SK-N-MC (cell line): ENCODE data around the gene NHSL2.
"Not testable (repeated sequence)": the region's sequence is repeated elsewhere in the genome, so short reads cannot be mapped to it uniquely, and the experiment has no call there.

Experiments
- DNase-seq: peaks from one replicate; pipeline ENCODE4 v3.0.0-alpha.2; 2011; ENCODE audit warnings: low read depth, low spot score
- H3K27ac ChIP-seq: fragments of 200-600 bp; sonication (generic); 2 replicates; pipeline ENCODE4 v1.5.1; 2016; ENCODE audit warnings: mixed run types
- H3K36me3 ChIP-seq: fragments of 200-600 bp; sonication (generic); 2 replicates; pipeline ENCODE4 v1.6.1; 2017; ENCODE audit warnings: antibody characterized with exemption, low read length, mixed read lengths; ENCODE audit not compliant: insufficient read depth
- H3K4me3 ChIP-seq: fragments of 200-600 bp; sonication (generic); 2 replicates; pipeline ENCODE4 v1.5.1; 2016
- H3K9ac ChIP-seq: fragments of 200-600 bp; sonication (generic); 2 replicates; pipeline ENCODE4 v1.8.0; 2017; ENCODE audit warnings: mixed run types, mixed read lengths; ENCODE audit not compliant: insufficient read length
- H3K9me3 ChIP-seq: fragments of 200-600 bp; sonication (generic); 2 replicates; pipeline ENCODE4 v1.6.1; 2017; ENCODE audit warnings: low read depth, mild to moderate bottlenecking, antibody characterized with exemption, low read length, moderate library complexity, mixed read lengths
- EZH2 ChIP-seq: fragments of 200-600 bp; sonication (generic); IDR thresholded peaks from one replicate; pipeline ENCODE4 v1.6.1; 2017; ENCODE audit warnings: antibody characterized with exemption
- FOXP2 ChIP-seq: optimal IDR thresholded peaks from 2 replicates; pipeline ENCODE3; 2011; ENCODE audit warnings: mild to moderate bottlenecking, moderate library complexity; ENCODE audit not compliant: insufficient read depth; ENCODE audit errors: extremely low read length, control extremely low read depth
- POLR2AphosphoS5 ChIP-seq: IDR thresholded peaks from 2 replicates; pipeline ENCODE4 v1.6.1; 2012; ENCODE audit warnings: mild to moderate bottlenecking, low read depth, low read length, borderline replicate concordance

The NHSL2 gene

GRCh38 chrX:71953391-71953790 is 42.7 kb downstream of the NHSL2 start:
- Histone ChIP-seq H3K27ac (no peak overlapping the region), H3K4me3 (no peak overlapping the region), H3K9ac (no peak overlapping the region), H3K9me3 (no peaks in the 10 kb centered on the region), H3K36me3 (no peaks in the 10 kb centered on the region)
- TF ChIP-seq FOXP2 = no peak
- TF ChIP-seq EZH2 = no peak
- no peak for TF ChIP-seq POLR2AphosphoS5
- DNase-seq = no peak

- Histone ChIP-seq H3K4me3 (no peak overlapping the region), H3K9me3 (no peaks in the 10 kb centered on the region), H3K36me3 (no peaks in the 10 kb centered on the region), H3K27ac (no peak overlapping the region), H3K9ac (no peak overlapping the region)
- DNase-seq = no peak
- TF ChIP-seq EZH2 (no peak), POLR2AphosphoS5 (no peak), FOXP2 (no peak)
Observed at GRCh38 chrX:71953946-71954345, 43.3 kb downstream of the NHSL2 start.

- H3K36me3 ChIP-seq = no peaks in the 10 kb centered on the region
- no peak overlapping the region for H3K9ac ChIP-seq
- no peak overlapping the region for H3K4me3 ChIP-seq
- TF ChIP-seq FOXP2 (no peak), POLR2AphosphoS5 (no peak), EZH2 (no peak)
- no peaks in the 10 kb centered on the region for H3K9me3 ChIP-seq
- H3K27ac ChIP-seq = no peak overlapping the region
- DNase-seq = no peak
Observed at GRCh38 chrX:71954458-71954857, 43.8 kb downstream of the NHSL2 start.

- Histone ChIP-seq H3K36me3 (no peaks in the 10 kb centered on the region), H3K27ac (no peak overlapping the region), H3K9ac (no peak overlapping the region), H3K9me3 (no peaks in the 10 kb centered on the region), H3K4me3 (no peak overlapping the region)
- no peak for DNase-seq
- TF ChIP-seq FOXP2 = no peak
- TF ChIP-seq EZH2 = no peak
- TF ChIP-seq POLR2AphosphoS5 = no peak
Observed at GRCh38 chrX:71955530-71956120, 45.0 kb downstream of the NHSL2 start.

GRCh38 chrX:71958281-71958675 is 47.6 kb downstream of the NHSL2 start:
- no peaks in the 10 kb centered on the region for H3K9me3 ChIP-seq
- TF ChIP-seq FOXP2 = no peak
- no peaks in the 10 kb centered on the region for H3K36me3 ChIP-seq
- no peak overlapping the region for H3K9ac ChIP-seq
- no peak overlapping the region for H3K27ac ChIP-seq
- no peak overlapping the region for H3K4me3 ChIP-seq
- no peak for DNase-seq

- H3K9ac ChIP-seq, H3K27ac ChIP-seq, H3K36me3 ChIP-seq, H3K9me3 ChIP-seq, H3K4me3 ChIP-seq, DNase-seq: not testable (repeated sequence)
Observed at GRCh38 chrX:71964184-71964583, 53.5 kb downstream of the NHSL2 start.

GRCh38 chrX:71974916-71975315 is 64.3 kb downstream of the NHSL2 start:
- Histone ChIP-seq H3K27ac (no peak overlapping the region), H3K4me3 (no peak overlapping the region), H3K9me3 (no peaks in the 10 kb centered on the region), H3K36me3 (no peaks in the 10 kb centered on the region), H3K9ac (no peak overlapping the region)
- DNase-seq = no peak
- TF ChIP-seq EZH2 (no peak), FOXP2 (no peak), POLR2AphosphoS5 (no peak)

GRCh38 chrX:71976753-71977152 is 66.1 kb downstream of the NHSL2 start:
- H3K27ac ChIP-seq = no peak overlapping the region
- no peak overlapping the region for H3K4me3 ChIP-seq
- H3K9ac ChIP-seq = no peak overlapping the region
- no peaks in the 10 kb centered on the region for H3K36me3 ChIP-seq
- no peak for DNase-seq
- no peak for TF ChIP-seq EZH2
- no peak for TF ChIP-seq POLR2AphosphoS5
- no peak for TF ChIP-seq FOXP2
- H3K9me3 ChIP-seq = no peaks in the 10 kb centered on the region

- Histone ChIP-seq H3K9ac (no peak overlapping the region), H3K36me3 (no peaks in the 10 kb centered on the region), H3K27ac (no peak overlapping the region), H3K9me3 (no peaks in the 10 kb centered on the region), H3K4me3 (no peak overlapping the region)
- DNase-seq = no peak
- no peak for TF ChIP-seq EZH2
- no peak for TF ChIP-seq POLR2AphosphoS5
- no peak for TF ChIP-seq FOXP2
Observed at GRCh38 chrX:71978164-71978563, 67.5 kb downstream of the NHSL2 start.
